GM12878 (cell line): ENCODE measurements around the gene PLEKHS1. TPM values are rescaled to one million over a fixed set of nuclear protein-coding genes. Genes with fewer than 3 reads are reported as not detected.
A peak's percentile ranks its signal among the peaks of the same experiment; 100 is the strongest.

Experiments used
- BCL11A ChIP-seq: IDR thresholded peaks from 2 replicates; pipeline ENCODE4 v1.6.1; 2011; ENCODE audit warnings: low read depth, low read length
- BMI1 ChIP-seq: fragments of 450-650 bp; IDR thresholded peaks from 2 replicates; pipeline ENCODE4 v1.6.1; 2016; ENCODE audit warnings: mild to moderate bottlenecking, moderate library complexity, borderline replicate concordance
- EED ChIP-seq: sonication (generic); IDR thresholded peaks from 2 replicates; pipeline ENCODE4 v1.6.1; 2016; ENCODE audit warnings: antibody characterized with exemption, low read depth
- ETV6 ChIP-seq, 2 experiments: fragments of 450-650 bp in 1 of 2; IDR thresholded peaks in 1 of 2; conservative IDR thresholded peaks in 1 of 2; 2 replicates each; pipeline ENCODE4 v1.6.1; 2014; ENCODE audit warnings: antibody characterized with exemption in 1 of 2, borderline replicate concordance in 1 of 2, low read depth in 1 of 2, mild to moderate bottlenecking in 1 of 2, moderate library complexity in 1 of 2
- EZH2 ChIP-seq: IDR thresholded peaks from 2 replicates; pipeline ENCODE4 v1.6.1; 2012; ENCODE audit warnings: low read depth, mild to moderate bottlenecking, control low read depth, inconsistent platforms, low read length, borderline replicate concordance; ENCODE audit not compliant: control insufficient read depth
- FOXK2 ChIP-seq: fragments of 450-650 bp; IDR thresholded peaks from 2 replicates; pipeline ENCODE4 v1.6.1; 2017; ENCODE audit warnings: mild to moderate bottlenecking, moderate library complexity
- GATAD2B ChIP-seq: fragments of 450-650 bp; conservative IDR thresholded peaks from 2 replicates; pipeline ENCODE4 v1.6.1; 2017; ENCODE audit warnings: low read depth, mild to moderate bottlenecking, moderate library complexity
- HDAC6 ChIP-seq: fragments of 200-600 bp; sonication (generic); IDR thresholded peaks from one replicate; pipeline ENCODE4 v1.8.0; 2017; ENCODE audit warnings: antibody characterized with exemption; ENCODE audit not compliant: unreplicated experiment
- IKZF1 ChIP-seq: fragments of 450-650 bp; conservative IDR thresholded peaks from 2 replicates; pipeline ENCODE4 v1.6.1; 2017; ENCODE audit warnings: antibody characterized with exemption, mild to moderate bottlenecking
- JUNB ChIP-seq: IDR thresholded peaks from 2 replicates; pipeline ENCODE4 v1.6.1; 2016; ENCODE audit warnings: antibody characterized with exemption, mild to moderate bottlenecking
- KAT2A ChIP-seq: conservative IDR thresholded peaks from 2 replicates; pipeline ENCODE4 v1.6.1; 2011; ENCODE audit warnings: low read depth, low read length; ENCODE audit not compliant: control insufficient read depth
- MEF2A ChIP-seq: IDR thresholded peaks from 2 replicates; pipeline ENCODE4 v1.6.1; 2011; ENCODE audit warnings: low read depth, mild to moderate bottlenecking, low read length, moderate library complexity; ENCODE audit not compliant: insufficient read depth
- PAX8 ChIP-seq: fragments of 450-650 bp; IDR thresholded peaks from 2 replicates; pipeline ENCODE4 v1.6.1; 2017; ENCODE audit warnings: mild to moderate bottlenecking, moderate library complexity
- POLR2A ChIP-seq: IDR thresholded peaks from 2 replicates; pipeline ENCODE4 v1.6.1; 2011; ENCODE audit warnings: low read depth, mild to moderate bottlenecking, low read length
- RB1 ChIP-seq: fragments of 450-650 bp; formaldehyde crosslinking; IDR thresholded peaks from 2 replicates; pipeline ENCODE4 v1.6.1; 2017; ENCODE audit warnings: mild to moderate bottlenecking, borderline replicate concordance
- RBBP5 ChIP-seq: fragments of 200-600 bp; sonication (generic); conservative IDR thresholded peaks from 2 replicates; pipeline ENCODE4 v1.6.1; 2016
- SMARCA5 ChIP-seq: fragments of 450-650 bp; IDR thresholded peaks from 2 replicates; pipeline ENCODE4 v1.6.1; 2017; ENCODE audit warnings: mild to moderate bottlenecking
- SP1 ChIP-seq: IDR thresholded peaks from one replicate; pipeline ENCODE4 v1.6.1; 2011; ENCODE audit warnings: low read depth, low read length
- SREBF2 ChIP-seq: IDR thresholded peaks from 2 replicates; pipeline ENCODE4 v1.6.1; 2012; ENCODE audit warnings: mild to moderate bottlenecking, low read length
- TAF1 ChIP-seq: IDR thresholded peaks from 2 replicates; pipeline ENCODE4 v1.6.1; 2011; ENCODE audit warnings: mild to moderate bottlenecking, low read depth, low read length, borderline replicate concordance
- TCF7 ChIP-seq: IDR thresholded peaks from 2 replicates; pipeline ENCODE4 v1.6.1; 2014; ENCODE audit warnings: antibody characterized with exemption, borderline replicate concordance
- WRNIP1 ChIP-seq: IDR thresholded peaks from 2 replicates; pipeline ENCODE4 v1.6.1; 2011; ENCODE audit warnings: low read depth, low read length, improper control_type of control experiment, borderline replicate concordance
- ZNF207 ChIP-seq: fragments of 450-650 bp; IDR thresholded peaks from 2 replicates; pipeline ENCODE4 v1.6.1; 2014; ENCODE audit warnings: antibody characterized with exemption, mild to moderate bottlenecking, borderline replicate concordance
- ZNF622 ChIP-seq: fragments of 450-650 bp; IDR thresholded peaks from 2 replicates; pipeline ENCODE4 v1.6.1; 2017; ENCODE audit warnings: mild to moderate bottlenecking, inconsistent platforms
- polyA plus RNA-seq, 11 experiments: library from polyadenylated mRNA; depleted of rRNA in 4 of 11; unstranded in 6 of 11; stranded (reverse) in 5 of 11; fragments of >200 nt; fragmentation: Nextera tagmentation in 4 of 11; fragmentation: Illumina TruSeq in 1 of 11; extraction: Ambion mirVana in 4 of 11; extraction: Trizol in 1 of 11; gene quantifications; 1 replicate in 1 of 11; 2 replicates in 10 of 11; pipeline versions ENCODE4 v1.2.1 to v1.2.3, GENCODE V29; 2011 to 2016; ENCODE audit warnings: inconsistent platforms in 2 of 11, missing spikeins in 2 of 11, low read depth in 1 of 11
- total RNA-seq, 4 experiments: library from RNA; depleted of rRNA in 3 of 4; stranded (reverse); fragments of >200 nt in 3 of 4; fragmentation: Illumina TruSeq in 1 of 4; extraction: Trizol in 1 of 4; gene quantifications; 2 replicates each; pipeline versions ENCODE4 v1.2.1 to v1.2.3, GENCODE V29; 2013 to 2021
- TF ChIP-seq, protein P1 (sequence below): IDR thresholded peaks from 2 replicates; pipeline ENCODE4 v1.6.1; 2011; ENCODE audit warnings: low read depth, low read length, improper control_type of control experiment, borderline replicate concordance
- TF ChIP-seq, protein P2 (sequence below): fragments of 450-650 bp; IDR thresholded peaks from 2 replicates; pipeline ENCODE4 v1.6.1; 2016; ENCODE audit warnings: mild to moderate bottlenecking, moderate library complexity, borderline replicate concordance
- TF ChIP-seq, protein P3 (sequence below): IDR thresholded peaks from 2 replicates; pipeline ENCODE4 v1.6.1; 2012; ENCODE audit warnings: low read length, inconsistent platforms

Gene PLEKHS1
- total and polyA plus RNA-seq, 10 of the 15 experiments (the other 5 are each of a cell fraction or from before 2014, with no cell fraction given): 0.04 to 0.17 TPM; not detected in 8

DNA sequence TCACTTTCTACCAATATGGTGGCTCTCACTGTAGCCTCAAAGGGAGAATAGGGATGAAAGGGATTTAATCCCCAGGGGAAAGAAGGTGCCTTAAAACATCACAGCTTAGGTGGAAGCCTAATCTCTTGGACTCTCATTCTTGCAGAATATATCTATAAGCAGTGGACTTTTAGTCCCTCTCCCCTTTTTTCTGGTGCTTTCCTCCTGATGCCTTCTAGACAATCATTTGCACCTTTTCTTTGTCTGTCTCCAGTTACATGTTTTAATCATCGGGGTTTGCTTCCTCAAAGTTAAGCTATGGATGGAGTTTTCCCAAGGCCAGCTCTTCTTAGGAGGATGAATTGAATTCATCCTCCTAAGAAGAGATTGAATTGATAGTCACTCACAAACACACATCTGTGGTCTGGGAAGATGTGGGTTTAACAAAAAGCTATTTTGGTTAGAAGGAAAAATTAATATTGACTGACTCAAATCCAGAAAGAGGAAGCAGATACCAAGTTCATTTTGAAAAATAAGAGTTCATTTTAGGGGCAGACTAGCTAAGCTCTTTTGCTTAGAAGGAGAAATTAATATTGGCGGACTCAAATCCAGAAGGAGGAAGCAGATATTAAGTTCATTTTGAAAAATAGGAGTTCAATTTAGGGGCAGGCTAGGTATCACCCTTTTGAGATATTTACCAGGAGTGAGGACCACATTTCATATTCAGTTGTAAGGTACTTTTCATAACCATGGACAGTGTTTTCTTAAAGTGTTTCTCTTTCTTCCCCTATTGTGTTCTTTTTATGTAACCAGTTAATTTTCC is 35.2 kb upstream of the PLEKHS1 start (continued):
- TF ChIP-seq, protein P1, sequence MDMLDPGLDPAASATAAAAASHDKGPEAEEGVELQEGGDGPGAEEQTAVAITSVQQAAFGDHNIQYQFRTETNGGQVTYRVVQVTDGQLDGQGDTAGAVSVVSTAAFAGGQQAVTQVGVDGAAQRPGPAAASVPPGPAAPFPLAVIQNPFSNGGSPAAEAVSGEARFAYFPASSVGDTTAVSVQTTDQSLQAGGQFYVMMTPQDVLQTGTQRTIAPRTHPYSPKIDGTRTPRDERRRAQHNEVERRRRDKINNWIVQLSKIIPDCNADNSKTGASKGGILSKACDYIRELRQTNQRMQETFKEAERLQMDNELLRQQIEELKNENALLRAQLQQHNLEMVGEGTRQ: no peak
- TF ChIP-seq MEF2A: 0 out of 2 replicates have a peak, but pooled peaks have one; percentile 48
- no peak for TF ChIP-seq HDAC6
- TF ChIP-seq WRNIP1: no peak
- TF ChIP-seq TCF7: no peak
- TF ChIP-seq RB1: no peak
- no peak for TF ChIP-seq TAF1
- TF ChIP-seq RBBP5: no peak
- TF ChIP-seq GATAD2B: no peak
- no peak for TF ChIP-seq SP1
- no peak for TF ChIP-seq FOXK2
- TF ChIP-seq, protein P2, sequence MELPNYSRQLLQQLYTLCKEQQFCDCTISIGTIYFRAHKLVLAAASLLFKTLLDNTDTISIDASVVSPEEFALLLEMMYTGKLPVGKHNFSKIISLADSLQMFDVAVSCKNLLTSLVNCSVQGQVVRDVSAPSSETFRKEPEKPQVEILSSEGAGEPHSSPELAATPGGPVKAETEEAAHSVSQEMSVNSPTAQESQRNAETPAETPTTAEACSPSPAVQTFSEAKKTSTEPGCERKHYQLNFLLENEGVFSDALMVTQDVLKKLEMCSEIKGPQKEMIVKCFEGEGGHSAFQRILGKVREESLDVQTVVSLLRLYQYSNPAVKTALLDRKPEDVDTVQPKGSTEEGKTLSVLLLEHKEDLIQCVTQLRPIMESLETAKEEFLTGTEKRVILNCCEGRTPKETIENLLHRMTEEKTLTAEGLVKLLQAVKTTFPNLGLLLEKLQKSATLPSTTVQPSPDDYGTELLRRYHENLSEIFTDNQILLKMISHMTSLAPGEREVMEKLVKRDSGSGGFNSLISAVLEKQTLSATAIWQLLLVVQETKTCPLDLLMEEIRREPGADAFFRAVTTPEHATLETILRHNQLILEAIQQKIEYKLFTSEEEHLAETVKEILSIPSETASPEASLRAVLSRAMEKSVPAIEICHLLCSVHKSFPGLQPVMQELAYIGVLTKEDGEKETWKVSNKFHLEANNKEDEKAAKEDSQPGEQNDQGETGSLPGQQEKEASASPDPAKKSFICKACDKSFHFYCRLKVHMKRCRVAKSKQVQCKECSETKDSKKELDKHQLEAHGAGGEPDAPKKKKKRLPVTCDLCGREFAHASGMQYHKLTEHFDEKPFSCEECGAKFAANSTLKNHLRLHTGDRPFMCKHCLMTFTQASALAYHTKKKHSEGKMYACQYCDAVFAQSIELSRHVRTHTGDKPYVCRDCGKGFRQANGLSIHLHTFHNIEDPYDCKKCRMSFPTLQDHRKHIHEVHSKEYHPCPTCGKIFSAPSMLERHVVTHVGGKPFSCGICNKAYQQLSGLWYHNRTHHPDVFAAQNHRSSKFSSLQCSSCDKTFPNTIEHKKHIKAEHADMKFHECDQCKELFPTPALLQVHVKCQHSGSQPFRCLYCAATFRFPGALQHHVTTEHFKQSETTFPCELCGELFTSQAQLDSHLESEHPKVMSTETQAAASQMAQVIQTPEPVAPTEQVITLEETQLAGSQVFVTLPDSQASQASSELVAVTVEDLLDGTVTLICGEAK: no peak
- TF ChIP-seq BMI1: no peak
- TF ChIP-seq ZNF622: no peak
- TF ChIP-seq, protein P3, sequence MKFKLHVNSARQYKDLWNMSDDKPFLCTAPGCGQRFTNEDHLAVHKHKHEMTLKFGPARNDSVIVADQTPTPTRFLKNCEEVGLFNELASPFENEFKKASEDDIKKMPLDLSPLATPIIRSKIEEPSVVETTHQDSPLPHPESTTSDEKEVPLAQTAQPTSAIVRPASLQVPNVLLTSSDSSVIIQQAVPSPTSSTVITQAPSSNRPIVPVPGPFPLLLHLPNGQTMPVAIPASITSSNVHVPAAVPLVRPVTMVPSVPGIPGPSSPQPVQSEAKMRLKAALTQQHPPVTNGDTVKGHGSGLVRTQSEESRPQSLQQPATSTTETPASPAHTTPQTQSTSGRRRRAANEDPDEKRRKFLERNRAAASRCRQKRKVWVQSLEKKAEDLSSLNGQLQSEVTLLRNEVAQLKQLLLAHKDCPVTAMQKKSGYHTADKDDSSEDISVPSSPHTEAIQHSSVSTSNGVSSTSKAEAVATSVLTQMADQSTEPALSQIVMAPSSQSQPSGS: 0 out of 2 replicates have a peak, but pooled peaks have one; percentile 30
- no peak for TF ChIP-seq KAT2A
- TF ChIP-seq ZNF207: no peak
- TF ChIP-seq EED: 0 out of 2 replicates have a peak, but pooled peaks have one; percentile 18
- TF ChIP-seq SMARCA5: no peak
- no peak for TF ChIP-seq SREBF2
- peak in 1 of 2 experiments; percentile 31; a peak in 1 of 4 replicates for TF ChIP-seq ETV6 (conservative IDR thresholded peaks at IDR 0.05 in 1 of 2, IDR thresholded peaks at IDR 0.05 in 1 of 2; ENCODE audit: borderline replicate concordance in 1 of 2, low read depth in 1 of 2)
- no peak for TF ChIP-seq POLR2A
- TF ChIP-seq IKZF1: peak; percentile 71
- no peak for TF ChIP-seq PAX8
- TF ChIP-seq EZH2: no peak
- TF ChIP-seq BCL11A: no peak
- TF ChIP-seq JUNB: peak; percentile 82
